HEK293 (cell line): Measurements from ENCODE around the gene IL18R1.

Experiments used
- CTCF ChIA-PET: fragments of 350-600 bp; formaldehyde crosslinking; extraction: SDS; loops from one replicate; lab custom pipeline; 2021; ENCODE audit warnings: antibody characterized with exemption; lab: Yijun Ruan, JAX
- POLR2A ChIA-PET: fragments of 300-600 bp; formaldehyde crosslinking; extraction: SDS; loops from one replicate; lab custom pipeline; 2020; ENCODE audit warnings: antibody characterized with exemption, inconsistent platforms; lab: Yijun Ruan, JAX
- H3K27ac ChIP-seq: fragments of 200-500 bp; sonication (Bioruptor generic); 2 replicates; pipeline ENCODE4 v1.5.1; 2014; ENCODE audit warnings: low read depth, low read length, control low read depth, inconsistent platforms; ENCODE audit errors: extremely low read depth
- H3K36me3 ChIP-seq, 2 experiments: fragments of 200-500 bp in 1 of 2; sonication (Bioruptor generic) in 1 of 2; 1 replicate in 1 of 2; 2 replicates in 1 of 2; pipeline ENCODE4 v1.5.1; 2014 to 2017; ENCODE audit warnings: inconsistent platforms in 2 of 2, low read length in 2 of 2; ENCODE audit not compliant: control insufficient read depth in 2 of 2, insufficient read depth in 1 of 2
- H3K4me1 ChIP-seq: fragments of 200-500 bp; sonication (Bioruptor generic); 2 replicates; pipeline ENCODE4 v1.5.1; 2014; ENCODE audit warnings: mild to moderate bottlenecking, low read length, inconsistent platforms; ENCODE audit not compliant: control insufficient read depth, insufficient read depth
- H3K4me3 ChIP-seq: 2 replicates; pipeline ENCODE4 v1.5.1; 2011; ENCODE audit warnings: low read depth, mild to moderate bottlenecking, control low read depth, low read length, moderate library complexity
- H3K9me3 ChIP-seq: fragments of 200-500 bp; sonication (Bioruptor generic); 2 replicates; pipeline ENCODE4 v1.5.1; 2014; ENCODE audit warnings: low read depth, low read length, inconsistent platforms; ENCODE audit not compliant: control insufficient read depth, insufficient read depth
- KLF1 ChIP-seq: fragments of 450-650 bp; formaldehyde crosslinking; IDR thresholded peaks from 2 replicates; pipeline ENCODE4 v1.5.1; 2016; ENCODE audit warnings: missing biosample characterization, missing genetic modification characterization
- KLF10 ChIP-seq: fragments of 450-650 bp; IDR thresholded peaks from 2 replicates; pipeline ENCODE4 v1.5.1; 2018; ENCODE audit warnings: missing biosample characterization, mild to moderate bottlenecking, missing genetic modification characterization
- WT1 ChIP-seq: fragments of 450-650 bp; formaldehyde crosslinking; IDR thresholded peaks from 2 replicates; pipeline ENCODE4 v1.5.1; 2016; ENCODE audit warnings: missing biosample characterization, missing genetic modification characterization
- ZBTB21 ChIP-seq: fragments of 450-650 bp; formaldehyde crosslinking; IDR thresholded peaks from 2 replicates; pipeline ENCODE4 v1.5.1; 2017; ENCODE audit warnings: missing biosample characterization, missing genetic modification characterization
- ZBTB48 ChIP-seq: fragments of 450-650 bp; formaldehyde crosslinking; IDR thresholded peaks from 2 replicates; pipeline ENCODE4 v1.5.1; 2016; ENCODE audit warnings: missing biosample characterization, missing genetic modification characterization
- ZBTB8A ChIP-seq: fragments of 450-650 bp; formaldehyde crosslinking; IDR thresholded peaks from 2 replicates; pipeline ENCODE4 v1.5.1; 2016; ENCODE audit warnings: missing biosample characterization, missing genetic modification characterization
- ZNF121 ChIP-seq: fragments of 450-650 bp; formaldehyde crosslinking; IDR thresholded peaks from 2 replicates; pipeline ENCODE4 v1.5.1; 2016; ENCODE audit warnings: missing biosample characterization, missing genetic modification characterization
- ZNF16 ChIP-seq: fragments of 450-650 bp; formaldehyde crosslinking; IDR thresholded peaks from 2 replicates; pipeline ENCODE4 v1.5.1; 2016; ENCODE audit warnings: low read depth, missing biosample characterization, missing genetic modification characterization
- ZNF2 ChIP-seq: fragments of 450-650 bp; formaldehyde crosslinking; IDR thresholded peaks from 2 replicates; pipeline ENCODE4 v1.5.1; 2016; ENCODE audit warnings: missing biosample characterization, missing genetic modification characterization
- ZNF404 ChIP-seq: fragments of 450-650 bp; formaldehyde crosslinking; IDR thresholded peaks from 2 replicates; pipeline ENCODE4 v1.5.1; 2017; ENCODE audit warnings: missing biosample characterization, missing genetic modification characterization
- ZNF544 ChIP-seq: fragments of 450-650 bp; formaldehyde crosslinking; IDR thresholded peaks from 2 replicates; pipeline ENCODE4 v1.5.0; 2017; ENCODE audit warnings: missing biosample characterization, missing genetic modification characterization
- ZNF560 ChIP-seq: fragments of 450-650 bp; formaldehyde crosslinking; IDR thresholded peaks from 2 replicates; pipeline ENCODE4 v1.5.1; 2017; ENCODE audit warnings: missing biosample characterization, missing genetic modification characterization, borderline replicate concordance
- ZNF585B ChIP-seq: fragments of 450-650 bp; formaldehyde crosslinking; IDR thresholded peaks from 2 replicates; pipeline ENCODE4 v1.5.1; 2016; ENCODE audit warnings: missing biosample characterization, missing genetic modification characterization
- ZNF596 ChIP-seq: fragments of 450-650 bp; IDR thresholded peaks from 2 replicates; pipeline ENCODE4 v1.5.0; 2018; ENCODE audit warnings: missing biosample characterization, mild to moderate bottlenecking, missing genetic modification characterization, moderate library complexity
- ZNF624 ChIP-seq: fragments of 450-650 bp; formaldehyde crosslinking; IDR thresholded peaks from 2 replicates; pipeline ENCODE4 v1.5.1; 2017; ENCODE audit warnings: missing biosample characterization, missing genetic modification characterization
- ZNF670 ChIP-seq: fragments of 450-650 bp; formaldehyde crosslinking; IDR thresholded peaks from 2 replicates; pipeline ENCODE4 v1.5.1; 2016; ENCODE audit warnings: missing biosample characterization, missing genetic modification characterization, low read depth
- ZXDB ChIP-seq: fragments of 450-650 bp; formaldehyde crosslinking; IDR thresholded peaks from 2 replicates; pipeline ENCODE4 v1.5.1; 2016; ENCODE audit warnings: missing biosample characterization, missing genetic modification characterization
- TF ChIP-seq, protein P1 (sequence below): fragments of 450-650 bp; formaldehyde crosslinking; IDR thresholded peaks from 2 replicates; pipeline ENCODE4 v1.5.1; 2016; ENCODE audit warnings: missing biosample characterization, missing genetic modification characterization
- TF ChIP-seq, protein P2 (sequence below): fragments of 450-650 bp; formaldehyde crosslinking; IDR thresholded peaks from 2 replicates; pipeline ENCODE4 v1.5.1; 2017; ENCODE audit warnings: missing biosample characterization, mild to moderate bottlenecking, missing genetic modification characterization, moderate library complexity
- TF ChIP-seq, protein P3 (sequence below): fragments of 450-650 bp; formaldehyde crosslinking; IDR thresholded peaks from 2 replicates; pipeline ENCODE4 v1.5.1; 2016; ENCODE audit warnings: missing biosample characterization, missing genetic modification characterization, borderline replicate concordance

IL18R1 gene

DNA sequence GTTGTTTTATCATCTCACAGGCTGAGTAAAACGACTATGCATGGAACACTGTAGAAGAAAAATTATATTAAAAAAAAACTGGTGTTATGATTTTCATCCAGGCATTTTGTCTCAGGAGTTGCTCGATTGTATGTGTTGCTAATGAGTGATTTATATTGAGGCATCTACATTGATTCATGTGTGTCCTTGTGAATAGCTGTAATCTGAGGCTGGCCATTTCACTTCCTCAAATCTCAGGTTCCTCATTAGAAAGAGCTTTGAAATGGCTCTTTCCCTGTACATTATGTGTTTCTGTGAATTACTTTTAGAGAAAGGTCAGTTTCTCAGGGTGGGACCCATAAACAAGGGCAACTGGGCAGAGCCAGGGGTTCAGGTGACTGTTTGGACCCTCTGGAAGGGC, 2.3 kb downstream of the IL18R1 start:
- H3K4me3 ChIP-seq, result no peak overlapping the region
- ChIA-PET POLR2A (no interaction called here), CTCF (interaction anchor here (1.2 kb wide), 1 partner anchor 85 kb away, joined by 4 read pairs; no protein-coding TSS in a partner anchor)

DNA sequence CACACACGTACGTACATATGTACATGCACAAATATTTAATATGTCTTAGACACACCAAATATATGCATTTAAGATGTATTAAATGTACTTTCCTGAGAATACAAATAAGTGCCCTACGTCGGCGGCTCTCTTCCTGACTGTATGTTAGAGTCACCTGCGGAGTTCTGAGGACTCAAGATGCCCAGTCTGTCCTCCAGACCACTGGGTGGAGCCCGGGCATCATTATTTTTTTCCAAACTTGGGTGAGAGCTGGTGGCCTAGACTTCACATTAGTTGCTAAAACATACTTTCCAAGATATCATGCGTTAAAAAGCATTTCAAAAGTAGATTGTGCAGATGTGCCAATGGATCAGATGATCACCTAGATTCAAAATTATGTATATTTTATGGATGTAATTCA, 2.9 kb downstream of the IL18R1 start:
- TF ChIP-seq ZNF670 (tag by site-specific recombination), result no peak
- no peak for TF ChIP-seq ZBTB21 (tag by site-specific recombination)
- no peak for TF ChIP-seq ZNF585B
- no peak for TF ChIP-seq ZNF544 (tag by site-specific recombination)
- TF ChIP-seq ZNF121 (tag by site-specific recombination), result no peak
- no peak for TF ChIP-seq ZNF2 (tag by site-specific recombination)
- peaks cover 0 to 5% of the 10 kb centered on the region in 2 experiments; a peak in 1 of 3 replicates for H3K36me3 ChIP-seq
- no peak overlapping the region for H3K4me3 ChIP-seq
- POLR2A ChIA-PET, result no interaction called here
- no peaks in the 10 kb centered on the region for H3K9me3 ChIP-seq
- CTCF ChIA-PET, result interaction anchor here (1.2 kb wide), 1 partner anchor 84 kb away, joined by 4 read pairs; no protein-coding TSS in a partner anchor
- no peaks in the 10 kb centered on the region for H3K4me1 ChIP-seq
- H3K27ac ChIP-seq, result no peak overlapping the region

More for the DNA sequence above, 2.3 kb downstream of the IL18R1 start:
- Histone ChIP-seq H3K27ac (no peak overlapping the region), H3K4me1 (no peaks in the 10 kb centered on the region), H3K9me3 (no peaks in the 10 kb centered on the region), H3K36me3 (no peaks in the 10 kb centered on the region)
- TF ChIP-seq, protein P1, sequence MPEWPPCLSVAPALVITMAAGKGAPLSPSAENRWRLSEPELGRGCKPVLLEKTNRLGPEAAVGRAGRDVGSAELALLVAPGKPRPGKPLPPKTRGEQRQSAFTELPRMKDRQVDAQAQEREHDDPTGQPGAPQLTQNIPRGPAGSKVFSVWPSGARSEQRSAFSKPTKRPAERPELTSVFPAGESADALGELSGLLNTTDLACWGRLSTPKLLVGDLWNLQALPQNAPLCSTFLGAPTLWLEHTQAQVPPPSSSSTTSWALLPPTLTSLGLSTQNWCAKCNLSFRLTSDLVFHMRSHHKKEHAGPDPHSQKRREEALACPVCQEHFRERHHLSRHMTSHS (tag by site-specific recombination), result no peak
- TF ChIP-seq ZXDB (no peak), ZNF596 (tag by site-specific recombination) (no peak)
- TF ChIP-seq, protein P2, sequence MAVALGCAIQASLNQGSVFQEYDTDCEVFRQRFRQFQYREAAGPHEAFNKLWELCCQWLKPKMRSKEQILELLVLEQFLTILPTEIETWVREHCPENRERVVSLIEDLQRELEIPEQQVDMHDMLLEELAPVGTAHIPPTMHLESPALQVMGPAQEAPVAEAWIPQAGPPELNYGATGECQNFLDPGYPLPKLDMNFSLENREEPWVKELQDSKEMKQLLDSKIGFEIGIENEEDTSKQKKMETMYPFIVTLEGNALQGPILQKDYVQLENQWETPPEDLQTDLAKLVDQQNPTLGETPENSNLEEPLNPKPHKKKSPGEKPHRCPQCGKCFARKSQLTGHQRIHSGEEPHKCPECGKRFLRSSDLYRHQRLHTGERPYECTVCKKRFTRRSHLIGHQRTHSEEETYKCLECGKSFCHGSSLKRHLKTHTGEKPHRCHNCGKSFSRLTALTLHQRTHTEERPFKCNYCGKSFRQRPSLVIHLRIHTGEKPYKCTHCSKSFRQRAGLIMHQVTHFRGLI (tag by site-specific recombination), result no peak

DNA sequence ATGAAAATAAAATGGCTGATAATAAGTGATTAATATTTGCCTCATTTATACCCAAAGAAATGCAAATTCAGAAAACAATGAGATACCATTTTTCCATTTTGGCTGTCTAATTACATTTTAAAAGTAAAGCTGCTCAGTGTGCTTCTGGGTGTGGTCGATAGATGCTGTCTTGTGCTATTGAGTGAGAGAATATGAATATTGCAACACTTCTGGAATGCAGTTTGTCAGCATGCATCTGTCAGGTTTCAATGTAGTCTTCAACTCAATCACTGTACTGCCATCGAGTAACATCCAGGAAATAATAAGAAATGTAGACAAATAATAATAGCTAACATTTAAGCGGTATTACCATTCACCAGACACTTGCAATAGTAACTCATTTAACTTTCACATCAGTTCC, 3.9 kb downstream of the IL18R1 start:
- POLR2A ChIA-PET, result no interaction called here
- Histone ChIP-seq H3K9me3 (no peaks in the 10 kb centered on the region), H3K27ac (no peak overlapping the region), H3K4me3 (no peak overlapping the region), H3K36me3 (peaks cover 0 to 14% of the 10 kb centered on the region in 2 experiments; a peak in 1 of 3 replicates), H3K4me1 (no peaks in the 10 kb centered on the region)
- CTCF ChIA-PET, result no interaction called here
- no peak for TF ChIP-seq ZNF404

DNA sequence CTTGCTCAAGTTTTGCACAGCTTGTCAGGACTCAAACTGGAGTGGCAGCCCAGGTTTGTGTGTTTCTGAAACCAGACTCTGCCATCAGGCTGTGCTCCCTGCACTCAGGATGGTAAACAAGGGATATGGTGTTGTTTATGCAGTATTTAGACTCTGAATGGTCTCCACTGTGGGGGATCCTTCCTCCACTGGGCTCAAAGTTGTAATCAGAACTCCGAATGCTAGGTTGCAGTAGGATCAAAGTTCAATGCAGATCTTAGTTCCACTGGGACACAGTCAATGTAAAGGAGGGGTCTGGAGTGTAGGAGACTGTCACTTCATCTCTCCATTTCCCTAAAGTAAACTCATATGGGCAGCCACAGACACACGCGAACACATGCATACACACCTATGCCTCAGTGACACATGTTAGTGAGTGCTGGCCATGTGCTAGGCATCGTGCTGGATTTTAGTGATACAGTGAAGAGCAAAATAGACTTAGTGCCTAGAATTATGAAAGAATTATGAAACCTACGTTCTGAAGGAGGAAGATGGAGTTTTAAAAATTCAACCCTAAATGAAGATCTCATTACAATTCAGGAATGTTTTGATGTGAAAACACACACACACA, 6.1 kb downstream of the IL18R1 start:
- H3K36me3 ChIP-seq, result peaks cover 0 to 18% of the 10 kb centered on the region in 2 experiments; a peak in 1 of 3 replicates
- POLR2A ChIA-PET, result no interaction called here
- CTCF ChIA-PET, result no interaction called here
- H3K9me3 ChIP-seq, result no peaks in the 10 kb centered on the region
- H3K27ac ChIP-seq, result no peak overlapping the region
- H3K4me3 ChIP-seq, result no peak overlapping the region
- no peaks in the 10 kb centered on the region for H3K4me1 ChIP-seq
- TF ChIP-seq ZNF16 (tag by site-specific recombination) (no peak), ZBTB48 (tag by site-specific recombination) (no peak), ZNF560 (tag by site-specific recombination) (no peak), ZBTB8A (no peak), KLF1 (tag by site-specific recombination) (no peak), ZNF624 (tag by site-specific recombination) (no peak), KLF10 (tag by site-specific recombination) (no peak), WT1 (no peak)
- TF ChIP-seq, protein P3, sequence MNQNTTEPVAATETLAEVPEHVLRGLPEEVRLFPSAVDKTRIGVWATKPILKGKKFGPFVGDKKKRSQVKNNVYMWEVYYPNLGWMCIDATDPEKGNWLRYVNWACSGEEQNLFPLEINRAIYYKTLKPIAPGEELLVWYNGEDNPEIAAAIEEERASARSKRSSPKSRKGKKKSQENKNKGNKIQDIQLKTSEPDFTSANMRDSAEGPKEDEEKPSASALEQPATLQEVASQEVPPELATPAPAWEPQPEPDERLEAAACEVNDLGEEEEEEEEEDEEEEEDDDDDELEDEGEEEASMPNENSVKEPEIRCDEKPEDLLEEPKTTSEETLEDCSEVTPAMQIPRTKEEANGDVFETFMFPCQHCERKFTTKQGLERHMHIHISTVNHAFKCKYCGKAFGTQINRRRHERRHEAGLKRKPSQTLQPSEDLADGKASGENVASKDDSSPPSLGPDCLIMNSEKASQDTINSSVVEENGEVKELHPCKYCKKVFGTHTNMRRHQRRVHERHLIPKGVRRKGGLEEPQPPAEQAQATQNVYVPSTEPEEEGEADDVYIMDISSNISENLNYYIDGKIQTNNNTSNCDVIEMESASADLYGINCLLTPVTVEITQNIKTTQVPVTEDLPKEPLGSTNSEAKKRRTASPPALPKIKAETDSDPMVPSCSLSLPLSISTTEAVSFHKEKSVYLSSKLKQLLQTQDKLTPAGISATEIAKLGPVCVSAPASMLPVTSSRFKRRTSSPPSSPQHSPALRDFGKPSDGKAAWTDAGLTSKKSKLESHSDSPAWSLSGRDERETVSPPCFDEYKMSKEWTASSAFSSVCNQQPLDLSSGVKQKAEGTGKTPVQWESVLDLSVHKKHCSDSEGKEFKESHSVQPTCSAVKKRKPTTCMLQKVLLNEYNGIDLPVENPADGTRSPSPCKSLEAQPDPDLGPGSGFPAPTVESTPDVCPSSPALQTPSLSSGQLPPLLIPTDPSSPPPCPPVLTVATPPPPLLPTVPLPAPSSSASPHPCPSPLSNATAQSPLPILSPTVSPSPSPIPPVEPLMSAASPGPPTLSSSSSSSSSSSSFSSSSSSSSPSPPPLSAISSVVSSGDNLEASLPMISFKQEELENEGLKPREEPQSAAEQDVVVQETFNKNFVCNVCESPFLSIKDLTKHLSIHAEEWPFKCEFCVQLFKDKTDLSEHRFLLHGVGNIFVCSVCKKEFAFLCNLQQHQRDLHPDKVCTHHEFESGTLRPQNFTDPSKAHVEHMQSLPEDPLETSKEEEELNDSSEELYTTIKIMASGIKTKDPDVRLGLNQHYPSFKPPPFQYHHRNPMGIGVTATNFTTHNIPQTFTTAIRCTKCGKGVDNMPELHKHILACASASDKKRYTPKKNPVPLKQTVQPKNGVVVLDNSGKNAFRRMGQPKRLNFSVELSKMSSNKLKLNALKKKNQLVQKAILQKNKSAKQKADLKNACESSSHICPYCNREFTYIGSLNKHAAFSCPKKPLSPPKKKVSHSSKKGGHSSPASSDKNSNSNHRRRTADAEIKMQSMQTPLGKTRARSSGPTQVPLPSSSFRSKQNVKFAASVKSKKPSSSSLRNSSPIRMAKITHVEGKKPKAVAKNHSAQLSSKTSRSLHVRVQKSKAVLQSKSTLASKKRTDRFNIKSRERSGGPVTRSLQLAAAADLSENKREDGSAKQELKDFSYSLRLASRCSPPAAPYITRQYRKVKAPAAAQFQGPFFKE, result no peak
